Body of pancreas (tissue), 4 donors: ENCODE results near the gene CNGB1. TPM values are rescaled to one million over a fixed set of nuclear protein-coding genes. Genes with fewer than 3 reads are reported as not detected.
"Not testable (repeated sequence)": the region's sequence is repeated elsewhere in the genome, so short reads cannot be mapped to it uniquely, and the experiment has no call there.

Source experiments
- ATAC-seq: fragments of 150-250 bp; one replicate; pipeline ENCODE4 v1.9.1; 2016
- DNase-seq, 4 donors: peaks; one replicate each; pipeline ENCODE4 v3.0.0-alpha.2; 2019
- H3K27ac ChIP-seq, 4 donors: fragments of 200-600 bp; sonication (generic); 1 replicate in 3 of 4; 2 replicates in 1 of 4; pipeline versions ENCODE4 v1.5.1 to v1.6.1; 2016 to 2019; ENCODE audit warnings: mild to moderate bottlenecking in 1 of 4, mixed read lengths in 1 of 4, moderate library complexity in 1 of 4
- H3K27me3 ChIP-seq, 2 donors: fragments of 200-600 bp; sonication (generic); one replicate each; pipeline ENCODE4 v1.6.0; 2016; ENCODE audit warnings: mild to moderate bottlenecking in 1 of 2
- H3K36me3 ChIP-seq, 2 donors: fragments of 200-600 bp; sonication (generic); replicated peaks in 1 of 2; 2 replicates each; pipeline ENCODE4 v1.5.1; 2016; ENCODE audit warnings: low read depth in 2 of 2; ENCODE audit not compliant: insufficient read depth in 1 of 2
- H3K4me1 ChIP-seq: fragments of 200-600 bp; sonication (generic); one replicate; pipeline ENCODE4 v1.6.0; 2016
- H3K4me3 ChIP-seq, 2 donors: fragments of 200-600 bp; sonication (generic); 1 replicate in 1 of 2; 2 replicates in 1 of 2; pipeline ENCODE4 v1.5.1; 2016 to 2019
- H3K9me3 ChIP-seq, 3 donors: fragments of 200-600 bp; sonication (generic); 1 replicate in 2 of 3; 2 replicates in 1 of 3; pipeline ENCODE4 v1.5.1; 2016
- POLR2A ChIP-seq, 3 donors: fragments of 450-650 bp; IDR thresholded peaks; one replicate each; pipeline ENCODE4 v1.6.1; 2016; ENCODE audit warnings: antibody characterized with exemption in 3 of 3, mild to moderate bottlenecking in 2 of 3
- WGBS, 2 donors: methylation state at CpG; one replicate each; pipeline ENCODE4 v1.1.5; 2017; 5-methylcytosine and 5-hydroxymethylcytosine counted together
- intact Hi-C: fragments of 100-400 bp; cut with DNase I; formaldehyde crosslinking; loops from one replicate; pipeline ENCODE4 v1.15.1; 2023
- total RNA-seq, 2 donors: library from RNA; depleted of rRNA; stranded (reverse); fragments of >200 nt; gene quantifications; one replicate each; pipeline ENCODE4 v1.1.0, GENCODE V29; 2016
- TF ChIP-seq, protein P1 (sequence below), 7 experiments: fragments of 450-650 bp in 4 of 7; fragments of 200-600 bp in 3 of 7; sonication (generic) in 3 of 7; IDR thresholded peaks; one replicate each; pipeline ENCODE4 v1.5.1; 2016 to 2019; ENCODE audit warnings: antibody characterized with exemption in 7 of 7

CNGB1 gene
- total RNA-seq, 2 donors from 2014 or later, result not detected

GRCh38 chr16:57944970-57945739, 25.8 kb downstream of the CNGB1 start:
- intact Hi-C loops, result no loop called here
- peaks cover 6% of the 10 kb centered on the region for H3K4me1 ChIP-seq
- H3K27ac ChIP-seq, result no peak overlapping the region
- DNase-seq, result no peak
- no peak for ATAC-seq
- no peak for TF ChIP-seq POLR2A (IDR thresholded peaks at IDR 0.05)
- TF ChIP-seq, protein P1, sequence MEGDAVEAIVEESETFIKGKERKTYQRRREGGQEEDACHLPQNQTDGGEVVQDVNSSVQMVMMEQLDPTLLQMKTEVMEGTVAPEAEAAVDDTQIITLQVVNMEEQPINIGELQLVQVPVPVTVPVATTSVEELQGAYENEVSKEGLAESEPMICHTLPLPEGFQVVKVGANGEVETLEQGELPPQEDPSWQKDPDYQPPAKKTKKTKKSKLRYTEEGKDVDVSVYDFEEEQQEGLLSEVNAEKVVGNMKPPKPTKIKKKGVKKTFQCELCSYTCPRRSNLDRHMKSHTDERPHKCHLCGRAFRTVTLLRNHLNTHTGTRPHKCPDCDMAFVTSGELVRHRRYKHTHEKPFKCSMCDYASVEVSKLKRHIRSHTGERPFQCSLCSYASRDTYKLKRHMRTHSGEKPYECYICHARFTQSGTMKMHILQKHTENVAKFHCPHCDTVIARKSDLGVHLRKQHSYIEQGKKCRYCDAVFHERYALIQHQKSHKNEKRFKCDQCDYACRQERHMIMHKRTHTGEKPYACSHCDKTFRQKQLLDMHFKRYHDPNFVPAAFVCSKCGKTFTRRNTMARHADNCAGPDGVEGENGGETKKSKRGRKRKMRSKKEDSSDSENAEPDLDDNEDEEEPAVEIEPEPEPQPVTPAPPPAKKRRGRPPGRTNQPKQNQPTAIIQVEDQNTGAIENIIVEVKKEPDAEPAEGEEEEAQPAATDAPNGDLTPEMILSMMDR (IDR thresholded peaks at IDR 0.05), result no peak
- no peaks in the 10 kb centered on the region for H3K9me3 ChIP-seq
- no peaks in the 10 kb centered on the region for H3K36me3 ChIP-seq
- H3K4me3 ChIP-seq, result no peak overlapping the region
- WGBS, 2 donors, result 83 to 85% methylated on average over 9 of the region's 9 CpGs
- H3K27me3 ChIP-seq, result no peaks in the 10 kb centered on the region

DNA sequence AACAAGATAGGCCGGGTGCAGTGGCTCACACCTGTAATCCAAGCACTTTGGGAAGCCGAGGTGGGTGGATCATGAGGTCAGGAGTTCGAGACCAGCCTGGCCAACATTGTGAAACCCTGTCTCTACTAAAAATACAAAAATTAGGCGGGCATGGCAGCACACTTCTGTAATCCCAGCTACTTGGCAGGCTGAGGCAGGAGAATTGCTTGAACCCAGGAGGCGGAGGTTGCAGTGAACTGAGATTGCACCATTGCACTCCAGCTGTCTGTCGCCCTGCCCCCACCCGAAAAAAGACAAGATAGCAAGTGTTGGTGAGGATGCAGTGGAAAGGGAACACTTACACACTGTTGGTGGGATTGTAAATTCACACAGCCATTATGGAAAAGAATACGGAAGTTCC, 27.5 kb downstream of the CNGB1 start:
- H3K27ac ChIP-seq, H3K27me3 ChIP-seq, intact Hi-C loops, DNase-seq, H3K9me3 ChIP-seq, ATAC-seq, H3K36me3 ChIP-seq, H3K4me1 ChIP-seq, H3K4me3 ChIP-seq: not testable (repeated sequence)
- WGBS, 2 donors, result 72 to 82% methylated on average over 8 of the region's 8 CpGs

DNA sequence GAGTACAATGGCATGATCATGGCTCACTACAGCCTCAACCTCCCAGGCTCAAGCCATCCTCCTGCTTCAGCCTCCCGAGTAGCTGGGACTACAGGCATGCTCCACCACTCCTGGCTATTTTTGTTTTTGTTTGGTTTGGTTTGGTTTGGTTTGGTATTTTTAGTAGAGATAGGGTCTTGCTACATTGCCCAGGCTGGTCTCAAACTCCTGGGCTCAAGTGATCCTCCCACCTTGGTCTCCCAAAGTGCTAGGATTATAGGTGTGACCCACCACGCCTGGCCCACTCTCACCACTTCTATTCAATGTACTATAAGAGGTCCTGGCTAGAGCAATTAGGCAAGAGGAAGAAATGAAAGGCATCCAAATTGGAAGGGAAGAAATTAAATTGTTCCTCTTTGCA, 29.0 kb downstream of the CNGB1 start:
- H3K36me3 ChIP-seq, H3K4me3 ChIP-seq, H3K4me1 ChIP-seq, ATAC-seq, DNase-seq, H3K27me3 ChIP-seq, H3K27ac ChIP-seq, intact Hi-C loops, H3K9me3 ChIP-seq: not testable (repeated sequence)
- 69 to 75% methylated on average over 2 of the region's 2 CpGs for WGBS, 2 donors

GRCh38 chr16:57941016-57941664, 29.8 kb downstream of the CNGB1 start:
- Histone ChIP-seq H3K4me3 (no peak overlapping the region), H3K27ac (no peak overlapping the region), H3K27me3 (no peaks in the 10 kb centered on the region), H3K4me1 (peaks cover 6% of the 10 kb centered on the region), H3K9me3 (no peaks in the 10 kb centered on the region), H3K36me3 (no peaks in the 10 kb centered on the region)
- WGBS, 2 donors, result 6% methylated on average over 9 to 11 of the region's 11 CpGs
- intact Hi-C loops, result no loop called here
- DNase-seq (peak; percentile 82 to 94 (median 85)), ATAC-seq (peak; percentile 81)
- TF ChIP-seq, protein P1 (IDR thresholded peaks at IDR 0.05), result no peak
- no peak for TF ChIP-seq POLR2A (IDR thresholded peaks at IDR 0.05)

GRCh38 chr16:57940382-57940966, 30.5 kb downstream of the CNGB1 start:
- H3K9me3 ChIP-seq, result no peaks in the 10 kb centered on the region
- 91 to 95% methylated on average over 4 to 5 of the region's 5 CpGs for WGBS, 2 donors
- intact Hi-C loops, result no loop called here
- ATAC-seq (no peak), DNase-seq (no peak)
- H3K27ac ChIP-seq, result no peak overlapping the region
- H3K36me3 ChIP-seq, result no peaks in the 10 kb centered on the region
- no peaks in the 10 kb centered on the region for H3K27me3 ChIP-seq
- no peak for TF ChIP-seq POLR2A (IDR thresholded peaks at IDR 0.05)
- TF ChIP-seq, protein P1 (IDR thresholded peaks at IDR 0.05), result no peak
- no peak overlapping the region for H3K4me3 ChIP-seq
- H3K4me1 ChIP-seq, result peaks cover 6% of the 10 kb centered on the region
